Brain pericyte (primary cell): ENCODE measurements around the gene PKD1.

ENCODE experiments used
- DNase-seq: peaks from one replicate; pipeline ENCODE4 v3.0.0-alpha.2; 2012; ENCODE audit warnings: low read depth, low spot score

Gene PKD1

DNA sequence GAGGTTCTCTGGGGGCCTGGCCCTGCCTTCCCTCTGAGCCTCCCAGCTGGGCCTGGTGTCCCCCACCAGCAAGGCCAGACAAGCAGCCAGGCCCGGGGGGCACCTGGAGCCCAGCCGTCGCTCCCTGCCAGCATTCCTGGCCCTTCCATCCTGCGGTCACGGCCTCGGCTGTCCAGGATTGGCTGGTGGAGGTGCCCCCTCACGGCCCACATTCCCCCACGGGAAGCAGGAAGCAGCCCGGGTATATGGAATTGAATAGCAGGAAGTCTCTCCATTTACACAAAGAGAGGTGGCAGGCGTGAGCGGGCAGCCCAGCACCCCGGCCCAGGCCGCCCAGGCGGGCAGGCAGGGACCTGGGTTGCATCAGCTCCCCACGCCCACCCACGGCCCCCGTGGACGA, 34.4 kb upstream of the PKD1 start:
- DNase-seq, result no peak

GRCh38 chr16:2167068-2167638, 31.5 kb upstream of the PKD1 start:
- DNase-seq, result no peak

DNA sequence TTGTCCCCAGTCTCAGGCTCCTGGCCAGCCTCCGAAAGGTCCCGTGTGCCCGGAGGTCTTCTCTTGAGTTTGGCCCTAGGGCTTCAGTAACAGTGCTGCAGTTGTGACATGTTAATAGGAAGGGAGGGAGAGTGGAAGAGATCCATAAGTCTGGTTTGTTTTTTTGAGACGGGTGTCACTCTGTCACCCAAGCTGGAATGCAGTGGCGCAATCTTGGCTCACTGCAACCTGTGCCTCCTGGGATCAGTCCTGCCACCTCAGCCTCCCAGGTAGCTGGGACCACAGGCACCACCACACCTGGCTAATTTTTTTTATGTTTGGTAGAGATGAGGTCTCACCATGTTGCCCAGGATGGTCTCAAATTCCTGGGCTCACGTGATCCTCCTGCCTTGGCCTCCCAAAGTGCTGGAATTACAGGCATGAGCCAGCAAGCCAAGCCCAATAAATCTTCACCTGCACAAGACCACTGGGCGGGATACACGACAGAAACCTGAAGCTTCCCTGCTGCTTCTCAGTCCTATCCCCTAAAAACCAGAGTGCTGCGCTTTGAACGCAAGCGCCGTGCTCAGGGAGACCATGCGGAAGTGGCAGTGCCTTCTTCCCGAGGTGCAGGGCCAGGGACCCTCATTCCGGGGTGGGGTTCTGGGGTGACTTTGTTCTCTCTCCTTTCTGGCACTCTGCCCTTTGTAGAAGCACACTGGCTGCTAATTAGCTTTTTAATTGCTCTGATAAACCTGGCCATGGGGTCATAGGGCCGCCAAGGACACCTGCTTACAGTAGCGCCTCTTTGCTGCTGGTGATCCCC, 30.8 kb upstream of the PKD1 start:
- DNase-seq, result no peak

GRCh38 chr16:2165861-2166260, 30.2 kb upstream of the PKD1 start:
- DNase-seq, result no peak

- DNase-seq, result no peak
Measured at GRCh38 chr16:2163211-2163881, 27.6 kb upstream of the PKD1 start.

DNA sequence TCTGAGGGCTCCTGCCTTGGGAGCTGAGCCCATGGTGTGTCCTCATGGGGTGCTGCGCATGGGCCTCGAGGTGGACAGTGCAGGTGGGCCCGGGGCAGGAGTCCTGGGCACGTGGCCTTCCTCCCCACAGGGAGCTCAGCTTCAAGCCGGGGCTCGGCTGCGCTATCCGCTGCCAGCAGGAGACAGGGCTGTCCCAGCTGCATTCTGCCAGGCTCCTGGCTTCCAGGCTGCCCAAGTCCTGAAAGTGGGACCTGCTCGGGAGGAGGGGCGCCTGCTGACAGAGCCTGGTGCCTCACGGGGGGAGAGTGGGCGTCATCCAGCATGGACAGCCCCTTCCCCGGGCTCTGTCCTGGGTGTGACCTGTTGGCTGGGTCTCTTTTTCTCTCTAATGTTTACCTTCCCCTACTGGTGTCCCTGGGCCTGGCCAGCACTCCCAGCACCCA, 27.0 kb upstream of the PKD1 start:
- DNase-seq, result no peak

DNA sequence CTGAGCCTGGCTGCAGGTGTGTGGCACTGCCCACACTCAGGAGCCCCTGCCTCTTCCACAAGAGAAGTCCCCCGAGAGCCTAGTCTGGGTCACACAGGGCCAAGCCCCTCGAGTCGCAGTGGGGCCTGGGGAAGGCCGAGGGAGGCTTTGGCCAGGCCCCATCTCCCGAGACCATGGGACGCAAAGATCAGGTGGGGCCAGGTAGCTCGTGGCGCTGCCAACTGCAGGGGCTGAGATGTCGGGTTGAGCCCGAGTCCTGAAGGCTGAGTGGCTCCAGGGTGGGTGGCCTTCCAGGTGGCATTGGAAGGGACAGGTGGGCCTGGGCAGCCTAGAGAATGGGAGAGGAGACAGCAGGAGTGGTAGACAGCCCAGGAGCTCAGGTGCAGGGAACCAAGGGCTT, 26.2 kb upstream of the PKD1 start:
- DNase-seq, result no peak

DNA sequence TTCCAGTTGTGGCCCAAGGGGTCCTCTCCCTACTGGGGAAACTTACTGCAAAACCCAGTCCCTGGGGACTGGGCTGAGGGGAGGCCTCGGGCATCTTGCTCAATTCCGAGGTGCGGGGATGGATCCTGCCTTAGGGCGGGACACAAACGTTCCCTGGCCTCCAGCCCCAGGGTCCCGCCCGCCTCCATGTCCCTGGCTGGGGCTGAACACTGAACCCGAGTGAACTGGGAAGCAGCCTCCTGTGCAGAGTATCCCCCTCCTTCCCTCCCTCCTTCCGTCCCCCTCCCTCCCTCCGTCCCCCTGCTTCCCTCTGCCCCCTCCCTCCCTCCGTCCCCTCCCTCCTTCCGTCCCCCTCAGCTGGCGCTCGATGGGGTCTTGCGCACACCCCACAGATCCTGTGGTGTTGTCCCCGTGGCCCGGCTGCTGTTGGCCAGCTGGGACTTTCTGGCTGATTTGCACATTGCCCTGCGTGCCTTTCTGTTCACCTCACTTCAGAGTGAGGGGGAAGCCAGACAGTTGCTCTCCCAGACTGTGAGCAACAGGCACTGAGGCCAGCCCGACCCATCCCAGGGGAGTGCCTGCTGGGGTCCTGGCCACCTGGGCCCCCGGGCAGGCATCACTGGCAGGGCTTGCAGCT, 25.3 kb upstream of the PKD1 start:
- DNase-seq, result no peak

- DNase-seq, result no peak
Measured at GRCh38 chr16:2159175-2159838, 23.6 kb upstream of the PKD1 start.

DNA sequence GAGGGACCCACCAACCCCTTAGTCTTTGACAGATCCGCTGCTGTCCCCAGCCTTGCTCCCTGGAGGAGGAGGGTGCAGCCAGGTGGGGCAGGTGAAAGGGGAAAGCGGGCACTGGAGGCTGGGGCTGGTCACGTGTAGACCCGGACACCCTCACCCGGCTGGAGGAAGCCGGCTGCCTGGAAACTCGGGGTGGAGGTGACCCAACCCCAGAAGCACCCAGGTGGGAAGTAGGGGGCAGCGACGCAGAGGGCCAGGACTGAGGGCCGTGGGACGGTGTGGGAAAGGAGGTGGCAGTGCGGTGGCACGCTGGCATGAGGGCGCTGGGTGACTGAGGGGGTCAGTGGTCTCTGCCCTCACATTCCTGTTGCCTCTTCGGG, 22.6 kb upstream of the PKD1 start:
- no peak for DNase-seq

DNA sequence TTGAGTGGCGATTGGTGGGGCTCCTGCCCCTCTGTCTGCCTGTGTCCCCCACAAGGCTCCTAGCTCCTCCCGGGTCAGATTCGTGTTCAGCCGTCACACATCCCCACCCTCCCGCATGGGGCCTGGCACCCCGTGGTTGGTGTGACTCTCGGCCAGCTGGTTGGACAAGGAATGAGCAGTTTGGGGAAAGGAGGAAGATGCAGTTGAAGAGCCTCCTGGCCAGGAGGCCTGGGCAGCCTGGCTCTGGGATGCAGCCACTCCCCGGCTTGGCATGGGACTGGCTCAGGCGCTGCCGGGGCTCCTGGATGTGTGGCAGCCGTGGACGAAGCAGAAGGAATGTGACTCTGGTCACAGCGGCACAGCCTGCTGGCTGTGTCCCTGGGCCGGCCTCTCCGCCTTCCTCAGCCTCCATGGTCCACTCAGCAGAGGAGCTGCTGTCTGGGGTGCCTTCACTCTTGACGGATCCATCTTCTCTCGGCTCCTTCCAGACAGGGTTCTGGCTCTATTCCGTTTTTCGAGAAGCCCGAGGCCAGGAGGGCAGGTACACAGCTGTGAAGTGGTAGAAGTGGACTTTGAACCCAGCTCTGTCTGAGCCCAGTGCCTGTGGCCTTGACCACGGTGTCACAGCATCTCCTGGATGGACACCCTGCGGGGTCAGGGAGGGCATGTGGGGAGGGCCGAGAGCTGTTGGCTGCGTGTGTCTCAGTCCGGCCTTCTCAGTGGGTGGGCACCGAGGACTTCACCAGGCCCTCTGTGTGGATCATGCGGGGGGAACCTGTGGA, 22.0 kb upstream of the PKD1 start:
- DNase-seq, result no peak

DNA sequence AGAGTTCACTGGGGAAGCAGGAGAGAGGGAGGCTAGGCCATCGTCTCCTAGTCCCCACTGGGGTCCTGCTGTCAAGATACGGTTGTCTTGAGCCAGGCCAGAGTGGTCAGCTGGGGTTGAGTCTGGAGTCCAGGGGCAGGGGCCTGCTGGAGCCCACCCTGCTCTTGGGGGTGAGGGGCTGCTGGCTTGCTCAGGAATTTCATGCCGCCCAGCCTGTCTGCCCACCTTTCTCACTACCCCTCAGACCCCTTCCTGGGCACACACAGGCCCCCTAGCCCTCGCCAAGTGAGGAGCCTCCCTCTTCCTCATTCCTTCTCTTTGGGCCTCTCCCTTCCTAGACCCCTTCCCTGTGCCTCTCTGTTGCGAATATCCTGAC, 21.1 kb upstream of the PKD1 start:
- no peak for DNase-seq

GRCh38 chr16:2155977-2156848, 20.5 kb upstream of the PKD1 start:
- no peak for DNase-seq

- peak; percentile 100 for DNase-seq
Measured at GRCh38 chr16:2155091-2155950, 19.6 kb upstream of the PKD1 start, which contains the start of gene TRAF7. Gene TRAF7 (plus strand): TSS chr16:2155782. CDS start chr16:2163921, 8,139 bp downstream.

DNA sequence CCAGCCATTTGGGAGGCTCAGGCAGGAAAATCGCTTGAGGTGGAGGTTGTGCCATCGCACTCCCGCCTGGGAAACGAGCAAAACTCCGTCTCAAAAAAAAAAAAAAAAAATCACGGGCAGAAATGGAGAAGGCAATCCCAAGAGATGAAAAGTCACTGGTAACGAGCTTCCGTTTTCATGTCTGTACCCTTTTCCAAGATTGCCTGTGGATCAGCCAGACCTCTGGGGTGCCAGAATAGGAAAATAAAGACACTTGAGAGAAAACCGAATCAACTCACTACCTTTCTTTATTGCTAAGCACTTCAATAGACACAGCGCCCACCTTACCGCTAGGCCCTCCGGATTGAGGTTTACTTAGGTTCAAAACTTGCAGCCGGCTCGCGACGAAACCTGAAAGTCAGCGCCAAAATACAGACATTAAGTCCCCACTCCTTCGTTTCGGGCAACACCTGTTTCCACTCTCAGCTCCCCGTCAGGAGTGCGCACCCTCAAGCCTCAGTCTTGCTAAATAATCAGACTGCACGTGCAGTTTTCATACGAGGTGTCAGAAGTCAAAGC, 18.9 kb upstream of the PKD1 start:
- no peak for DNase-seq

DNA sequence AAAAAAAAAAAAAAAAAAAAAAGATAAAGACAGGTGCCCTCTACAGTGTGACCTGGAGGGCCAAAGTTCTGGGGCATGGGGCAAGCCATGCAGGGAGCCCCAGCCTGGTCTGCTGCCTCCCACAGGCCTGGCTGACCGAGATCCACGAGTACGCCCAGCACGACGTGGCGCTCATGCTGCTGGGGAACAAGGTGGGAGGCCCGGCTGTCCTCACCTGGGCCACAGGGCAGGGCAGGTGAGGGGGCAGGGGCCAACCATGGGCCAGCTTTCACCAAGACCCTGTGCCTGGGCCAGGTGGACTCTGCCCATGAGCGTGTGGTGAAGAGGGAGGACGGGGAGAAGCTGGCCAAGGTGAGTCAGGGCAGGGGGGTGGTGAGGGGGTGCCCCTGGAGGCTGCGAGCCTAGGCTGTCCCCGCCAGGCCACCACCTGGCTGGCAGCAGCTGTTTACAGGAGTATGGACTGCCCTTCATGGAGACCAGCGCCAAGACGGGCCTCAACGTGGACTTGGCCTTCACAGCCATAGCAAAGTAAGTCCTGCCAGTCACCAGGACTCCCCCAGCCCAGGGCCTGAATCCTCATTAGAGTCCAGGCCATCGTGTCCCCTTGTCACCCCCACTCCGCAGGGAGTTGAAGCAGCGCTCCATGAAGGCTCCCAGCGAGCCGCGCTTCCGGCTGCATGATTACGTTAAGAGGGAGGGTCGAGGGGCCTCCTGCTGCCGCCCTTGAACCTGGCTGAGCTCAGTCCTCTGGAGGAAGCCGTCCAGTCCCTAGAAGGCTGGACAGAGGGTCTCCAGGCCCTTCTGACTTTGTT, 17.2 kb upstream of the PKD1 start:
- DNase-seq, result no peak

DNA sequence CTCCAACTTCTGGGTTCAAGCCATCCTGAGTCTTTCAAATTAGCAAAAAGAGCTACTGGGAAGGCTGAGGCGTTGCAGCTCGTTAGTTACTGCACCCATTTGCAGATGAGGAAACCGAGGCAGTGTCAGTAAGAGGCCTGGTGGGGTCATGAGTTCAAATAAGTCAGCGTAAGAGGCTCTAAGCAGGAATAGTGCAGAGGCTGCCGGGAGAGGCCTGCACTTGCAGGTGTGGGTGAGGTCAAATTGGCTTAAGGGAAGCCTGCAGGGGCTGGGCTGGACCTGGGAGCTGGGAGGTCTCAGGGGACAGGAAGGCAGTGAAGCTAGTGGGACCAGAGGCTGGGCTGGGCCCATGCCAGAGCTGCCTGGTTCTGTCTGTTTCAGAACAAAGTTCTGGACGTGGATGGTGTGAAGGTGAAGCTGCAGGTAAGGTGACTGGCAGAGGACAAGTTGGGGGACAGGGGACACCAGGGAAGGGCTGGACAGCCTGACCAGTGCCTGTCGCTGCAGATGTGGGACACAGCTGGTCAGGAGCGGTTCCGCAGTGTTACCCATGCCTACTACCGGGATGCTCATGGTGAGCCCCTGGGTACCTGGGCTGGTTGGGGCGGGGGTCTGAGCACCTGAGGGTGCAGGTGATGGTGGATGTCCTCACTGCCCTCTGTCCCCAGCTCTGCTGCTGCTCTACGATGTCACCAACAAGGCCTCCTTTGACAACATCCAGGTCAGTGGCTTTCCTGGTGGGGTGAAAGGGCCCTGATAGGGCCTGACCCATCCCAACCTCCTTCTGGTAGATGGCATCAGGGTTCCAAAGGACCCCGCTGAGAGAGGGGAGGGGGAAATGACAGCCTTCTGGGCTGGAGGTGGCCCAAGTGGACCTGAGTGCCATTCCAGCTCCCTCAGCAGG, 15.7 kb upstream of the PKD1 start:
- DNase-seq, result no peak
